HG02981 (cell line): Measurements from ENCODE around the gene WDR18.
"Not testable (repeated sequence)": the region's sequence is repeated elsewhere in the genome, so short reads cannot be mapped to it uniquely, and the experiment has no call there.

Experiments
- ATAC-seq: cut with Tn5 transposase; IDR thresholded peaks from one replicate; pipeline ENCODE4 v1.9.1; 2021; ENCODE audit warnings: mild to moderate bottlenecking, moderate library complexity; ENCODE audit not compliant: unreplicated experiment

The WDR18 gene

DNA sequence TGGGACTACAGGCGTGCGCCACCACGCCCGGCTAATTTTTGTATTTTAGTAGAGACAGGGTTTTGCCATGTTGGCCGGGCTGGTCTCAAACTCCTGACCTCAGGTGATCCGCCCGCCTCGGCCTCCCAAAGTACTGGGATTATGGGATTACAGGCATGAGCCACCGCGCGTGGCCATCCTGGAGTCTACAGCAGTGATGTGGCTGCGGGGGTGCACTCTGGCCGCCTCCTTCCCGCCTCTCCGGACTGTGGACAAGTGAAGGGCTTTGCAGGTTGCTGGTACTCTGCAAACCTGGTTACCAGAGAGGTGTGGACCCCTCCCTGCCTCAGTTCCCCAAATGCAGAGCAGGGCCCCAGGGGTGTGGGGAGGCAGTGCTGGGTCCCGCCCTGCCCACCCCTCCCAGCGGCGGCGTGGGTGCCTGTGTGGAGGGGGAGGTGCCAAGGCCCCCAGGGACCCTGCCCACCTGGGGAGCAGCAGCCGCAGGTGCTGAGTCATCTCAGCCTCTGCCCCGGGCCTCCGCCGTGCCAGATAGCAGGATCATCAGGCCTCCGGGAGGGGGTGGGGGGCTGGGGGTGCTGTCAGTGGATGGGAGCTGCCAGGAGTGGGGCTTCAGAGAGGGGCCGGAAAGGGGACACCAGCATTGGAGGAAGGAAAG is 35.2 kb upstream of the WDR18 start:
- no peak for ATAC-seq

GRCh38 chr19:950352-951066 is 33.6 kb upstream of the WDR18 start:
- no peak for ATAC-seq

DNA sequence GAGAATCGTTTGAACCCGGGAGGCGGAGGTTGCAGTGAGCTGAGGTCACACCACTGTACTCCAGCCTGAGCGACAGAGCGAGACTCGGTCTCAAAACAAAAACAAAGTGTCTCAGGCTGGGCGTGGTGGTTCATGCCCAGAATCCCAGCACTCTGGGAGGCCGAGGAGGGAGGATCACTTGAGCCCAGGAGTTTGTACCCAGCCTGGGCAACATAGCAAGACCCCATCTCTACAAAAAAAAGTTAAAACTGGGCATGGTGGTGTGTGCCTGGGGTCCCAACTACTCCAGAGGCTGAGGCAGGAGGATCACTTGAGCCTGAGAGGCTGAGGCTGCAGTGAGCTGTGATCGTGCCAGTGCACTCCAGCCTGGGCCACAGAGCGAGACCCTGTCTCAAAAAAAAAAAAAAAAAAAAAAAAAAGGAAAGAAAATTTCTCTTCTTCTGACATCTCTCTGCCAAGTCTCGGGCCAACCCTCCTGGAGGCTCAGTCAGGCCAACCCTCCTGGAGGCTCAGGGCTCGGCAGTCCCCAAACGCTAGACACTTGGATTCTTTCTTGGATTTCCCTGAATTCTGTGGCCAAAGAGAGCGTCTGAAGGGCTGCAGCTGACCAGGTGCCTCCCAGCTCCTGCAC is 32.0 kb upstream of the WDR18 start:
- ATAC-seq, result no peak

GRCh38 chr19:952680-953444 is 31.3 kb upstream of the WDR18 start:
- no peak for ATAC-seq

GRCh38 chr19:953445-954271 is 30.5 kb upstream of the WDR18 start:
- ATAC-seq, result no peak

GRCh38 chr19:954272-954671 is 29.9 kb upstream of the WDR18 start:
- no peak for ATAC-seq

GRCh38 chr19:954672-955494 is 29.3 kb upstream of the WDR18 start:
- no peak for ATAC-seq

DNA sequence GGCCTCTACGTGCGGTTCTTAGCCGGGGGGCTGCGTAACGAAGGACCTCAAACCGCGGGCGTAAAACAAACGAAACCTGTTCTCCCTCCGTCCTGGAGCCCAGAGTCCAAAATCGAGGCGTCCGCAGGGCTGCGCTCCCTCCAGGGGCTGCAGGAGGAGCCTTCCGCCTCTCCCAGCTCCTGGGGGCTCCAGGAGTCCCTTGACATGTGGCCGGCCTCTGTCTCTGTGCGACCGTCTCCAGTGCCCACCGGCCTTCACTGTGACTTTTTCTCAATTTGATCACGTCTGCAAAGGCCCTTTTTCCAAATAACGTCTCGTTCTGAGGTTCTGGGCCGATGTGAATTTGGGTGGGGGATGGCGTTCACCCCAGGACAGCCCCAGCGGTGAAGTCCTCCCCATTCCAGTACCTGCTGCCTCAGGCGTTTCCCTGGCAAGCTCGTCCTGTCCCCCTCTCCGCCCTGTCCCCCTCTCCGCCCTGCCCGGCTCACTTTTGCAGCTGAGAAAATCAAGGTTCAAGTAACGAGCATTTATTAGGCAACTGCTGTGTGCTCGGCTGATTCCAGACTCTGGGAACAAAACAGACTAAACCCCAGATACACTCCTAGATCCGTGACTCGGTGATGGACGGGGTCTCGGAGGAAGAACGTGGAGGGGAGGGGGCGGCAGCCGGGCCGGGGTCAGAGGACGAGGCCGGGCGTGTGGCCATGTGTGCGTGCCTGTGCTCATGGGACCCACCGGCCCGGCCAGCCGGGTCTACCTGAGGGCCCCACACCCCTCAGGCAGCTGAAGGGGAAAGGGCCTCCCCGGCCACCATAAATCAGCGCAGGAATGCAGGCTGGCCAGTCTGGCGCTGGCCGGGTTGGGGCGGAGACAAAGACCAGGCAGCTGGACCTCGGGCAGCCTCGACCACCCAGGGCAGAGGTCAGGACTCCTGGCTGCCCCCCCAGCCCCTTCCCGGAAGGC is 28.1 kb upstream of the WDR18 start:
- ATAC-seq, result no peak

DNA sequence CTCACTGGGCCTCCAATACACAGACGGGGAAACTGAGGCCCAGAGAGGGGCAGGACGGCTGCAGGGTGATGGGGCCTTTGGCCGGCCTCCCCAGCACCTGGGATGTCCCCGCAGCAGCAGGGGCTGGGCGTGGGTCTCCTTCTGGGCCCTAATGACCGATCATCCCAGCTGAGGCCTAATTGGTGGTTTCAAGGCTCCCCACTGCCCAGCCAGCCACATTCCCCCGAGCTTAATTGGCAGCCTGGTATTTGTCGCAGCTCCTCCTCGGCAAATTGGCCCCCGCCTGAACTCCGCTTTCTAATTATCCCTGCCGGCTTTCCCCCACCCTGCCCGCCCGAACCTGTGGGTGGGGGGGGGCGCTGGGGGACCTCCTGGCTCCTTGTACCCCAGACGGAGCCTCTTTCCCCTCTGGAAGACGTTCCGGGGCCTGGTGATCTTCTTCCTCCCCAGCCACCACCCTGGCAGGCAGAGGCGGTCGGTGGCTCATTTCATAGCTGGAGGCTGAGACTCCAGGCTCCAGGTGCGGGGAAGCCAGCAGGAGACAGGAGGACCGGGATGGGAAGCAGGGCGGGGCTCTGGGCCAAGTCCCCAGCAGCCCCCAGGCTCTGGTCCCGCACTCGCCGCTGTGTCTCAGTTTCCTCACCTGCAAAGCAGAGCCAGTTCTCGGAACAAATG is 27.2 kb upstream of the WDR18 start:
- ATAC-seq, result no peak

GRCh38 chr19:957578-957977 is 26.6 kb upstream of the WDR18 start:
- not testable (repeated sequence) for ATAC-seq

DNA sequence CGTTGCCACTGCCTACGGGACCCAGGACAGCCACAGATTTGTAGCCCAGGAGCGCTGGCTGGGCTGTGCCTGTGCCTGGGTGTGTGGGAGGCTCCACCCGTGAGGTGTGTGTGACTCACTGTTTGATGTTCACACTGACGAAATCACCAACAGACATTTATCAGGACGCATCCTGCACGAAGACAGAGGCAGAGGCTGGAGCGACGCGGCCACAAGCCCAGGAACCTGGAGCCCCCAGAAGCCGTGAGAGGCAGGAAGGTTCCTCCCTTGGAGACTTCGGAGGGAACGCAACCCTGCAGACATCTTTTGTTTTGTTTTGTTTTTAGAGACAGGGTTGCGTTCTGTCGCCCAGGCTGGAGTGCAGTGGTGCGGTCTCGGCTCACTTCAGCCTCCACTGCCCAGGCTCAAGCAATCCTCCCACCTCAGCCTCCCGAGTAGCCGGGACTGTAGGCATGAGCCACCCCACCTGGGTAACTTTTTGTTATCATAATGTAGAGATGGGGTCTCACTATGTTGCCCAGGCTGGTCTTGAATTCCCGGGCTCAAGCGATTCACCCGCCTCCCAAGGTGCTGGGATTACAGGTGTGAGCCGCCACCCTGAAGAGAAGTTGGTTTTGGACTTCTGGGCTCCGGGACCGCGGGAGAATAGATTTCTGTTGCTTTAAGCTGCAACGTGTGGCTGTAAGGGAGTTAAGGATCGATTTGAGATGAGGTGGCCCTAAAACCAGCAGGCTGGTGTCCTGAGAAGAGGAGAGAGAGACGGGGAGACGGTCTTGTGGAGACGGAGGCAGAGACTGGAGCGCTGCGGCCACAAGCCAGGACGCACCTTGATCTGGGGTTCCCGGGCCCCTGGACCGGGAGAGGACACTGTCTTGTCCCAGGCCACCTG is 24.9 kb upstream of the WDR18 start:
- no peak for ATAC-seq

DNA sequence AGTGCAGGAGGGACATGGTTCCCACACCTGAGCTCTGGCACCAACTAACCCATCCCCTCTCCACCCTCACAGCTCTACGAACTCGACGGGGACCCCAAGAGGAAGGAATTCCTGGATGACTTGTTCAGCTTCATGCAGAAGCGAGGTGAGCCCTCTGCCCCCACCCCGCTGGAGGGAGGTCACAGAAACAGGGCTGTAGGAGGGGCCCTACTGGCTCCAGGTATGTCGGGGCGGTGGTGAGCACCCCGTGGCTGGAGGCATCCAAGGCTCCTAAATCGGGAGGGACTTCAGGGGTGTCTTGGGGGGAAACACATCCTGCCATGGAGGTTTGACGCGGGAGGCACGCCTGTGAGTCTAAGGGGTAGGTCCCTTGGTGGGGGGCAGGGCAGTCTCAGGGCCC is 24.1 kb upstream of the WDR18 start:
- no peak for ATAC-seq

DNA sequence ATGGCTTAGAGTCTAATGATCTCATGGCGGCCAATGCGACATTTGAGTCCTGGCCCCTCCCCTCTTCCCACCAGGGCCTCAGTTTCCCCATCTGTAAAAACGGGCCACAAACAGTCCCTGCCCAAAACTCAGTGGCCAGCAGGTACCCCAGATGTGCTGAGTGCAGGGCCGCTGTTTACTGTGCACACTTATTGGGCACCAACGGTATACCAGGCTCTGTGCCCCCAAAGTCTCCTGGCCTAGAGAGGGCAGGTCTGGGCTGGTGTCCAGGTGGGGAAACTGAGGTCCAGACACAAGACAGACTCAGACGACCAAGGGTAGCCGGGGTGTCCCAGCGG is 23.6 kb upstream of the WDR18 start:
- ATAC-seq, result no peak

GRCh38 chr19:961866-962620 is 22.1 kb upstream of the WDR18 start:
- no peak for ATAC-seq

- no peak for ATAC-seq
Measured at GRCh38 chr19:962683-963400, 21.3 kb upstream of the WDR18 start.

DNA sequence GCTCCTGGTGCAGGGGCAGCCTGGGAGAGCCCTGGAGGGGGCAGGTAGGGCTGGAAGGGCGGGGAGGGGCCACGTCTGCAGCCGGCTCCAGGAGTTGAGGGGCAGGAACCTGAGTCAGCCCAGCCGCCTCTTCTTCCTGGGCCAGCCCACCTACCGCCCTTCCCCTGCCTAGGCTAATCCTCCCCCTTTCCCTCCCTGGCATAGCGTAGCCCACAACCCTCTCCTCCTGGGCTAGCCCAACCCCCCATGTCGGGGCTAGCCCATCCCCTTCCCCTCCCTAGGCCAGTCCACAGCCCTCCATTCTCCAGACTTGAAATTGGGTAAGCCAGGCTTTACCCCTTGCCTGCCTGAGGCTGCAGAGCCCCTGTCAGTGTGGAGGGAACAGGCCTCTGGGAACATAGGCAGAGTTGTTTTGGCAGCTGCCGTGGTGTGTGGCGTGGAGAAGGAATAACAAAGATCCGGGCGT is 20.6 kb upstream of the WDR18 start:
- no peak for ATAC-seq
